Uterus (tissue), 2 donors: Measurements from ENCODE around the gene PLAC8L1.

Experiments used
- POLR2A ChIP-seq, 2 donors: fragments of 450-650 bp; IDR thresholded peaks; one replicate each; pipeline ENCODE4 v1.6.1; 2016; ENCODE audit warnings: antibody characterized with exemption in 2 of 2, mild to moderate bottlenecking in 1 of 2, moderate library complexity in 1 of 2
- TF ChIP-seq, protein P1 (sequence below), 4 experiments: fragments of 200-600 bp in 2 of 4; fragments of 450-650 bp in 2 of 4; sonication (generic) in 2 of 4; IDR thresholded peaks; one replicate each; pipeline ENCODE4 v1.5.1; 2016 to 2019; ENCODE audit warnings: antibody characterized with exemption in 4 of 4, mild to moderate bottlenecking in 2 of 4, moderate library complexity in 1 of 4

DNA sequence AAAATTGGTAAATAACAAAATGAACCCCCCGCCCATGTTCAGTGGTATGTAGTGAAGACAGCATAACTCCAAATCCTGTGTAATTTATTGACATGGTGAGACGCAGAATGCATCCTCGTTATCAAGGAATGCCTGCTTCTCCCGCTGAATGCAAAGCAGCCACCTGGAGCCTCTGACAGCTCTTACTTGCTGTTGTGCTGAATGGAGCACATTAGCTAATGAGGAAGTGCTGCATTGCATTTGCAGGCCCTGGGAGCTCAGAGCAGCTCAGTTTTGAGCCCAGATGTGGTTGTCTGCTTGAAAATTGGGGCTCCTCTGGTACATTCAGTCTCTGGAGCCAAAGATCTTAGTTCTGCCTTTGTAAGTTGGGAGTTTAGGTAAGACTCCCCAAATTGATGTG lies 28.9 kb downstream of the PLAC8L1 start:
- no peak for TF ChIP-seq POLR2A (IDR thresholded peaks at IDR 0.05)
- TF ChIP-seq, protein P1, sequence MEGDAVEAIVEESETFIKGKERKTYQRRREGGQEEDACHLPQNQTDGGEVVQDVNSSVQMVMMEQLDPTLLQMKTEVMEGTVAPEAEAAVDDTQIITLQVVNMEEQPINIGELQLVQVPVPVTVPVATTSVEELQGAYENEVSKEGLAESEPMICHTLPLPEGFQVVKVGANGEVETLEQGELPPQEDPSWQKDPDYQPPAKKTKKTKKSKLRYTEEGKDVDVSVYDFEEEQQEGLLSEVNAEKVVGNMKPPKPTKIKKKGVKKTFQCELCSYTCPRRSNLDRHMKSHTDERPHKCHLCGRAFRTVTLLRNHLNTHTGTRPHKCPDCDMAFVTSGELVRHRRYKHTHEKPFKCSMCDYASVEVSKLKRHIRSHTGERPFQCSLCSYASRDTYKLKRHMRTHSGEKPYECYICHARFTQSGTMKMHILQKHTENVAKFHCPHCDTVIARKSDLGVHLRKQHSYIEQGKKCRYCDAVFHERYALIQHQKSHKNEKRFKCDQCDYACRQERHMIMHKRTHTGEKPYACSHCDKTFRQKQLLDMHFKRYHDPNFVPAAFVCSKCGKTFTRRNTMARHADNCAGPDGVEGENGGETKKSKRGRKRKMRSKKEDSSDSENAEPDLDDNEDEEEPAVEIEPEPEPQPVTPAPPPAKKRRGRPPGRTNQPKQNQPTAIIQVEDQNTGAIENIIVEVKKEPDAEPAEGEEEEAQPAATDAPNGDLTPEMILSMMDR (IDR thresholded peaks at IDR 0.05): no peak
